ENCODE data around the gene SLC44A4.
A peak's percentile ranks its signal among the peaks of the same experiment; 100 is the strongest.

The SLC44A4 gene

DNA sequence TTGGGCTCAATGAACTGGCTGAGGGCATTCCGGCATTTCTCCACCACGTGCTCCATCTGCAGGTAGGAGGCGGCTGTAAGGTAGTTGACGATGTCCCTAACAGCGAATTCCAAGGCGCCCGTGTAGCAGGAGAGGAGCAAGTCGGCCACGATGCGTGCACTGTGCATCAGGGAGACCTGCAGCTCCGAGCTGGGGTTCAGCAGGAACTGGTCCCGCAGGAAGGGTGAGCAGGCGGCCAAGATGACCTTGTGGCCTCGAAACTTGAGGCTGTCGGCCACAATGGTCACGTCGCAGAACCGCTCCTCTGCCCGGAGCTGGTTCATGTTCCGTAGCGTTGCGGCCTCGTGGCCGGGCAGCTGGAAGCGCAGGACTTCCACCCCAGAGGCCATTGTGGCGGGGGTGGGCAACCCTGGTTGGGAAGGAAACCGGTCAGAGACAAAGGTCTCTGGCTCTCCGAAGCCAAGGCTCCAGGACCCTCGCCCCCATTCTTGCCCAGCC, 22.2 kb upstream of the SLC44A4 start:
- DNase-seq = no peak

DNA sequence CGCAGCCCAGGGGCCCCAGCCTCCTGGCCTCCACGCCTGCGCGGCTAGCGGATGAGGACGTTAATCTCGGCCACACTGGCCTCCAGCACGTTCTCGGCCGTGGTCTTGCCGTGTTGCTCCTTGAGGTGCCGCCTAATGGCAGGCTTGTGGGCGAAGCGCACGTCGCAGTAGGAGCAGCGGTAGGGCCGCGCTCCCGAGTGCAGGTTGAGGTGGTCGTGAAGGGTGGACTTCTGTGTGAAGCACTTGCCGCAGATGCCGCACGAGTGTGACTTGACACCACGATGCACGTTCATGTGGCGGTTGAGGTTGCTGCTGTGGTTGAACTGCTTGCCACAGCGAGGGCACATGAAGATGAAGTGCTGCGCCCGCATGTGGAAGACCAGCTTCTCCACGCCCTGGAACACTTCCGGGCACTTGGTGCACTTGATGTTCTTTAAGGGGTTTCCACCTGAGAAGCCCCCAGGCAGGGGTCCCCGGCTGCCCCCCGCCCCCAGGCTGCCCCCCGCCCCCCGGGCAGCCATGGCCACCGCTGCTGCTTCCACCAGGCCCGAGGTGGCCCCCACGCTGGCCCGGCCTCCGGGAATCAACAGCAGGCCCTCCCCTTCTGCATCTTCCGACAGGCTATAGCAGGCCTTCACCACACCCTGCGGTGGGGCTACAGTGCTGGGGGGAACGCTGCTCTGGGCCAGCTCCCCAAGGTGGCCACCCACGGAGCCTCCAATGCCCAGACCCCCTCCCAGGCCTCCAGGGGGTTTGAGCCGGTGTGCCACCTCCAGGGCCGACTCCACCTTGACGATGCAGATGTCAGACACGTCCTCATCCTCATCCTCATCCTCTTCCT, 21.3 kb upstream of the SLC44A4 start:
- DNase-seq = no peak

DNA sequence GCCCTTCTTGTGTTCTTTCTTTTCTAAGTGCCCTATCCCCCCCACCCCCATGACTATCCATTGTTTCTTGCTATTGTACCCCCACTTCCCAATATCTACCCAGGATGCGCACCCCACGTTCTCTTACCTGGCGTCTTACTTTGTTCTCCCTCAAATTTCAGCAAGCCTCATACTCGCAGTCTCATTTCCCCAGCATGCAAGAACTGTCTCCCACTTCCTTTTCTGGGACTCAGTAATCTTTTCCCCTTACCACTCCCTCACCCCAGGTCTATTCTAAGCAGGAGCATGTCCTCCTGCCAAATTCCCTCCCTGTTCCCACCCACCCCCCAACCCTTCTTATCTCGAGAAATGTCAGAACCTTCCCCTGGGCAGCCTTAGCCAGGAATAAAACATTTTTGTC, 20.4 kb upstream of the SLC44A4 start:
- no peak for DNase-seq

DNA sequence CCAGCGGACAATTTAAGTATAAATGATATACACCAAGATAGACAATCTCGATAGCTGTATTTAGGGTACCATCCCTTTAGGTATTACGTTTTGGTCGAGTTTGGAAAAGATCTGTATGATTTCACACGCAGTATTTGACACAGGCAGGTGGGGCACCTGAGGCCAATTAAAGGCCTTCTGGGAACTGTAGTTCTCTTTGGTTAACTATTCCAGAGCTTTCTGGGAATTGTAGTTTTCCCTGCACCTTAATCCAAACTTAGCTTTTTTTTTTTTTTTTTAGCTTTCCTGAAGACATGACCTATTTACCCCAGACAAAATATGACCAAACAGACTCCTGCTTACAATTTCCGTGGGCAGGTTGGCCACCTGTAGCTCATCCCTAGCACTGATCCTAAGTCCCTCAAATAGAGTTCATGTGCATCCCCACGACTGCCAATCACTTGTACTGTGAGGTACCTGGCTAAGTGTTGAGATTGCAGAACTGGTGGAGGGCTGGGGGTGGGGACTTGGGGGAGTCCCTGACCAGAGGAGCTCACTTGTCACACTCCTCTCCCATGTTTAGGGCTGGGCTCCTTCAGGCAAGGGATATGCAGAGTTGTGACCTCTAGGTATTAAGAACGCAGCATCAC, 19.7 kb upstream of the SLC44A4 start:
- peak; percentile 63 for DNase-seq

DNA sequence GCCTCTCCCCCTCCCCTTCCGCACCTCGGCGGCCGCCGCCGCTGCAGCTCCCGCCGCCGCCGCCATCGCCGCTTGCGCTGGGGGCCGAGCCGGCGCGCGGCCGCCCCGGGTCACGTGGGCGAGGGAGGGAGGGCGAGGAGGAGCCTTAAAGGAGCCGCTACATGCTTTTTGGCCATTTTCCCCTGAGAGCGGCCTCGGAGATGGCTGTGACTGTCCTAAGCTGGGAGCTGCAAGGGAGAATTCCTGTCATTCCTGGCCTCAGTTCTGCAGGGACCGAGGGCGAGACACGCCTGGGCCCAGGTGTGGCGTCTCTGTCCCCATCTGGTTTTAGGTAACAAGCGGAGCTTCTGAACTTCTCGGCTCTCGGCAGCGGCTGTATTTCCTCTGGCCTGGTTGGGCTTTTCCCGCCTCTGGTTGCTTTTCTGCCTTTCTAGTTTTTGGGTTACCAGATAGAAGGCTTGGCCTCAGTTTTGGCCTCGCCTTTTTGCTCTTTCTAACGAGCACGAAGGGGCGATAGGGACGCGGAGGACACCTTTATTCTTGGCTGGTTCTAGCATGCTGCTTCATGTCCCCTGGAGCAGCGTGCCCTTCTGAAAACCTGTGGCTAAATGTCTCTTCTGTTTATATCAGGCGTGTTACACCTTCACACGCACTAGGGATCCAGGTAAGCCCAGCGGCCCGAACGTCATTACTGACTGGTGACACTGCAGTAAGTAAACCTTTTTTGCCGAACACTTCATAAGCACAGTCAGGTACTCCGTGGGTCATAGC, 19.0 kb upstream of the SLC44A4 start, which contains the start of gene EHMT2:
TSS of gene EHMT2 (minus strand) at position 87 of the 771 bp plus-strand sequence. CDS start at position 66, 21 bp downstream.
- peak; percentile 76 for DNase-seq

DNA sequence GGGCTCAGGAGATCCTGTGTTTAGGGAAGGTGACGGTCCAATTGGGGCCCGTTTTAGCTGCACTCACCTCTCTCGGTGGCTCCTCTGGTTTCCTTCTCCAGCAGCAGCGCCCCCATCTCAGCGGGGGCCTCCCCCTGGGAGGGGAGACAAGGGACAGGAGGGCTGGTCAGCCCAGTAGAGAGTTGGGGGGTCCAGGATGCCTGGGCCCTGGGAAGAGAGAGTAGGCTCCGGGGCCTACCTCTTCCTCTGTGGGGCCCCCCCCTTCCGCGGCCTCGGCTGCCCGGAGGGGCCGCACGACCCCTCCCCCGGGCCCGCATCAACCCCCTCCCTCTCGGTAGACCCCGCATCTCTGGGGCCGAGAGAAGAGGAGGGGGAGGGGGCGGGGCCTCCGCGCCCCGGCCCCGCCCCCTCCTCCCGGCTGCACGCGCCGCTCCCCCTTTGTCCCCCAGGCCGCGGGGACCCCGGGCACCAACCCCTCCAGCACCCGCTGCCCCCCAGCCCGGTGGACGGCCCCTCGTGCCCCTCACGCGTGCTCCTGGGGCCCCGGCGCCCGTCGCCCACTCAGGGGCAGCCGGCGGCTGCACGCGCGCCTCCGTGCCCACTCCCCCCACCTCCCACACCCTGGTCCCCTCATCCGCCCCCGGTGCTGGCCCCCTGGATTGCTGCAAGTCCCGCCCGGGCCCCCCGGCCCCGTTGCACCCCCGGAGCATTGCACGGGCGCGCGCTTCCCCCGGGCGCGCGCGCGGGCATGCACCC, 18.2 kb upstream of the SLC44A4 start:
- DNase-seq = no peak

DNA sequence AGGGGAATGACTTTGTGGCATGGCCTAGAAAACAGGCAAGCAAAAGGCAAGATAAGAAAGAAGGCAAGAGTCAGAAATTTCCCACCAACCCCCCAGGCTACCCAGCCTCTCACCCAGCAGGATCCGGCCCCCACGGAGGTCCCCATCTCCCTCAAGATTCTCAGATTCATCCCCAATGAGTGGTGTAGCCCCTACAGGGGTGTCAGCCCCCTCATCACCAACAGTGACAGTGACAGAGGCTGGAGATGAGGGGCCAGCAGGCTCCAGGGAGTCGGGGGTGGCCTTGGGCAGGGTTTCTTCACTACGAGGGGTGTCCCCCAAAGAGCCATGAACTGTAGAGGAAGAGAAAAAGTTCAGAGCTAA, 17.7 kb upstream of the SLC44A4 start:
- no peak for DNase-seq

DNA sequence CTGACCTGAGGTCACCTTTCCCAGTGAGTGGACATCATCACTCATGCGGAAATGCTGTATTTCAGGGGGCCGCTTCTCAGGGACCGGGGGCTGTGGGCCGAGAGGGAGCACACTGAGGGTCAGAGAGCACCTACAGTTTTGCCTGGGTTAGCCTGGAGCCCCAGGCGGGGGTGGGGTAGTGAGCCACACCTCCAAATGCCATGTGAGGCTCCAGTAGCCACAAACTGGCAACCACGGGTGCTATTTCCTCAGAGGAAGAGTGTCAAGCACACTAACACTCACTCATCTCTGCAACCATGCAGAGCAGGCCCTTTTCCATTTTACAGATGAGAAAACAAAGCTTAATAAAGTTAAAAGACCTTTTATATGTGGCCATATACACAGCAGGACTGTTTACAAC, 14.0 kb upstream of the SLC44A4 start:
- DNase-seq = no peak

DNA sequence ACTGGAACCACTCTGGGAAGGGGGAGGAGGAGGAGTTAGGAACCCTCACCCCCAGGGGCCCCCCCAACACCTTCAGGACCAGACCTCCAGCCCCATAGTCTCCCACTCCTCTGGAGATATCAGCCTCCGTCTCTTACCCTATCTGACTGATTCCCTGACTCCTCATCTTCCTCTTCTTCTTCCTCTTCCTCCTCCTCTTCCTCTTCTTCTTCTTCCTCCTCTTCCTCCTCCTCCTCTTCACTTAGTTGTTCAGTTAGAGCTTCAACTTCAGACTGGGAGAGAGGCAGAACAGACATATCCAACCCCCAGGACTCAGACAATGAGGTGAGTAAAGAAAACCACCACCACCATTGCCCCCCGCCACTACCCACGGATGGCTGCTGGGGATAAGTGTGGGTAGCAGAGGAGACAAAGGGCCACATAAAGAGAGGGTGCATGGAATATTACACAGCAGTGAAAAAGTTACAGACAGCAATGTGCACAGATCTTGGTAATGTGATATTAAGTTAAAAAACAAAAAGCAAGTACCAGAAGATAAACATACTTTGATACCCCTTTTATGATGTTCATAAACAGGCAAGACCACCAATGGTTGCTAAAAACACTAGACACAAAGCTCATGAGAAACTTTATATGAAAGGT, 10.7 kb upstream of the SLC44A4 start:
- no peak for DNase-seq

DNA sequence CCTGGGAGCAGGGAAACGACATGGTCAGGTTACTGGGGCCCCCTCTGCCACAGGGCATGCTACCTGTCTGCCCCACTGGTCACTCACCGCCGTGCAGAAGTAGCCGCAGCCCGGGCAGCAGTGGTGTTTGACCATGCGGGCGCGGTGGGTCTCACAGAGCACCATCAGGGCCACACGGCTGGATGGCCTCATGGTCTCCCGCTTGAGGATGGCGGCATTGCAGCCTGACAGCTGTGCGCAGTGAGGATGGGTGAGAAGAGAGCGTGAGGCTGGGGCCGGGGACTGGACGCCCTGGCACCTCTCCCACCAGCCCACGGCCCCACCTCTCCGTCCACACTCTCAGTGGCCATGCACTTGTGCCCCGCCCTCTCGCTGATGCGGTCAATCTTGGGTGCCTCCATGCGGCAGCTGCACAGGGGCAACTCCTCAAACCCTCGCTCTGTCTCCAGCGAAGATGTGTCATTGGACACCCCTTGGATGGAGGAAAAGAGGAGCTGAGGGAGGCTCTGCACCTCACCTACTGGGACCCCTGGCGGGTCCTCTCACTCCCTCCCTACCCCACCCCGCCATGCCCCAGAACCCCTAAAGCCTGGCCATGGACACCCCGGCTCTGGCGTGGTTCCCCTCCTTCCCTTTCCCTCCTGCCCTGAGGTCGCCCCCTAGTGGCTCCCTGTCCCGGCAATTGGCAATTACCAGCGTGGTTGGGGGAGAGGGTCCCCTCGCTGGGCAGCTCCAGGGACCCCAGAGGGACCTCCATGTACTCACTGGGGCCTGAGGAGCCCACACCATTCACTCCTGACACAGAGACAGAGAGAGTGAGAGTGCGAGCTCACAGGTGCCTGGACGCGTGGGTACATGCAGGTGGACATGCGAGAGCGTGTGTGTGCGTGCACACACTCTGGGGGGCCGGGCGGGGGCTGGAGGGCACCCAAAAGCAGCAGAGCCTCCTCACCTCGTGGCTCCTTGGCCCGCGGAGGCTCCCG, 9.8 kb upstream of the SLC44A4 start:
- no peak for DNase-seq

DNA sequence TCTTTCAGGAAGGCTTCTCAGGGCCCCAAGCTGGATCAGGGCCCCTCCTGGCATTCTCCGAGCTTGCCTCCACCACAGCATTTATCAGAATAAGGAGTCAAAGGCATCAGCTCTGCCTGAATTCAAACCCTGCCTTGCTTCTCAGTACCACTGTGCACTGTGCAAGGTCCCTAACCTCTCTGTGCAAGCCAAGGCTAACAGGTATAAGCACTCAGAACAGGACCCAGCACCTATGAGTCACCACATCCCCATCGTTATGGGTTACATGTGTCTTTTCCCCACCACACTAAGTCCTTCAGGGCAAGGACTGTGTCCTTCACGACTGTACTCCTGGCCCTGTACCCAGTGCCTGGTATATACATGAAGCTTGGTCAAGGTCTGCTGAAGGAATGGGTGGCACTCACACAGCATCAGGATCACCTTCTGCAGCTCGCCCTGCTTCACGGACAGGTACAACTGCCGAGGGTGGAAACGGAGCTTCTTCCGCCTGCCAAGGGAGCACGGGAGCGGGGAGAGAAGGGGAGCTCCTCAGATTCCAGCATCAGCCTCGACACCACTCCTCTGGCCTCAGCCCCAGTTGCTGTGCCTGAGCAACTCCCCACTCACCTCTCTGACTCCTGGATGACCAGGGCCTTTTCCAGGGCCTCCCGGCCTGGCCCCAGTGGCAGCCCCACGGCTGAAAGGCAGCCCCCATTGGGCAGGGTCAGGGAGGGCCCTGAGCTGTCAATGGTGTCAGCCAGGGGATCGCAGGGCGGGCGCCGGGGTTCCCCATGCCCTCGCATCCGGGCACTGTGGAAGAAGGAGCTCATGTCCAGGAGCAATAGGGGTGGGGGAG, 8.6 kb upstream of the SLC44A4 start:
- DNase-seq = no peak

DNA sequence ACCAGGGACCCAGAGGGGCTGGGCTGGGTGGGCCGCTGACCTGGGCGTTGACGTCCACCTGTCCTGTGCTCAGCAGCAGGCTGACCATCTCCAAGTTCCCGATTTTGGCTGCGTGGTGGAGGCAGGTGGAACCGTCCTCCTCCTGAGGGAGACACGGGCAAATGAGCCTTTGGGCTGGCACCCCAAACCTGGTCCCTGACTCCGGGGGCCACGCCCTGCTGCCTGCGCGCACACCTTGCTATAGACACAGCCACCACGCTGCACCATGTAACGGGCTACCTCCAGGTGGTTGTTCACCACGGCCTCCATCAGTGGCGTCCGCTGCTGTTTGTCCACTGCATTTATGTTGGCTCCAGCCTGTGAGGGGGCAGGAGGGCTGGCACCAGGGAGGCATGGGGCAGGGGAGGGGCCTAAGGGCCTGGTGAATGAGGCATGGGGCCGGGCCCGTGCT, 7.8 kb upstream of the SLC44A4 start:
- no peak for DNase-seq

DNA sequence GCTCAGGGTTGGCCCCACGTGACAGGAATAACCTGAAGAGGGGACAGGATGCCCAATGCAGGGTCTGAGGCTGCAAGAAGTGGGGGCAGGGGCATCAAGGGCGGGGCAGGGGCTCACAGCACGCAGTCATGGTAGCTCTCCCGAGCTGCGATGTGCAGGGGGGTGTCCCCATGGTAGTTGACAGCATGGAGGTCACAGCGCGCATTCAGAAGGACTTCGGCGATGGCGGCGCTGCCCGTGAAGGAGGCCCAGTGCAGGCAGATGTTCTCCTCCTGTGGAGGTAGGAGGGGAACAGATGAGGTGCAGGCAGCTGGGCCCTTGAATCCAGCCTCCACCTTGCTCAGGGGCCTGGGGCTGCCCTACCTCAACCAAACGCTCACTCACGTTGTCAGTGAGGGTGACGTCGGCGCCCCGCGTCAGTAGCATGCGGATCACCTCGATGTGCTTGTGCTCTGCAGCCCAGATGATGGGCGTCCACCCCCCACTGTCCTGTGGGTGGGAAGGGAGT, 5.8 kb upstream of the SLC44A4 start:
- DNase-seq = no peak

DNA sequence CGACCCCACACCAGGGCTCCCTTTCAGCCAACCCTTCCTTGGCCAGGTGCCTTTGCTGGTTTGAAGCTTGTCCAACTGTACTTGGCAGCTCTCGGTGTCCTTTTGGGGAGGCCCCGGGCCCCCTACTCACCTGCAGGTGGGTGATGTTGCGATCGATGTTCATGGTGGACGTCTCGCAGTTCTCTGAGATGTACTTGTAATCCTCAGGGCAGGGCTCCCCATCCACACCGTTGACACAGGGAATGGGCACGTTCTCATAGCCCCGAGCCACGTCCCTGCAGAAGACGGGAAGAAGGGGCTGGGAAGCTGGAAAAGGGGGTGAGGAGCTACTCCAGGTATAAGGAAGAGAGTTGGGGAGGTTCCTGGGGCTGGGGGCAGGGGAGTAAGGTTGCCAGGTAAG, 4.9 kb upstream of the SLC44A4 start:
- no peak for DNase-seq

DNA sequence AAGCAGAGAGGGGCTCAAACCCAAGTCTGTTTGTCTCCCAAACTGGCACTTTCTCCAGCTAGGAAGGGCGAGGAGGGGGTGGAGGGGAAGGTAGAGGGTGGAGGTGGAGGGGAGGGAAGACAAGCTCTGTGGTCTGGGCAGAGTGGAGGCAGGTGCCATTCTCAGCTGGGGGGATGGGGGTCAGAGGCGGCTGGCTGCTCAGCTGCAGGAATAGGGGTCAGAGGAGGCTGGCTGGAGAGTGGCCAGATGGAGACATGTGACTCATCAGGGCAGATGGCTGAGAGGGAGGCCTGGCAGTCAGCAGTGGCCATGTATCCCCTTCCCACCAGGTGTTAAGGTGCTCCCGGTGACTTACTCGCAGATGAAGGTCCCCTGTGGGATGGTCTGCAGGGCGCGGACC, 3.5 kb upstream of the SLC44A4 start:
- peak; percentile 32 for DNase-seq

DNA sequence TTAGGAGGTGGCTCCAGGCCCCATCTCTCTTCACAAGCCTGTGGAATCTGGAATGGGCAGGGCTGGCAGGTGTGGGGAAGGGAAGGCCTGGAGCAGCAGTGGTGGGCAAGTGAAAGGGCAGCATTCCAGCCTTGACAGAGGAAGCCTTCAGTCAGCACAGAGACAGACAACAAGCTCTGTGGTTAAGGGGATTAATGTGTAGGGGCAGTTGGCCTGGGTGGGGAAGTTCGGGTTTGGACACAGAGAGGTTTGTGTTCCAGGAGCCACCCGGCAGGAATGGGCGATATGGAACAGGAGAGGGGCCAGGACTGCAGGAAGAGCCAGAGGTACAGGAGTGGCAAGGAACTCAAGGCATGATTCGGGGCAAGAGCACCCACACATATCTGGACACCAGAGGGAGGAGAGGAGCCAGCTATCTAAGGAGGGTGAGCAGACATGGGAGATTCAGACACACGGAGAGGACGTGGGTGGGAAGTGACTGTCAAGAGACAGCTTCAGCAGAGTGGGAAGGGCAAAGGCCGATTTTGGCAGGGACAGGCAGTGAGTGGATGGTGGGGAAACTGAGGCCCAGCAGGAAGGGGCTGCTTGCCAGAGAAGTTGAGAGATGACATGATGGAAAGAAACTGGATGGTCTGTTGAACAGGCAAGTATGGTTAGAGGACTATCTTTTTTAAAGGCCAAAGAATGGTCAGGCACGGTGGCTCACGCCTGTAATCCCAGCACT, 2.5 kb upstream of the SLC44A4 start:
- DNase-seq = no peak

DNA sequence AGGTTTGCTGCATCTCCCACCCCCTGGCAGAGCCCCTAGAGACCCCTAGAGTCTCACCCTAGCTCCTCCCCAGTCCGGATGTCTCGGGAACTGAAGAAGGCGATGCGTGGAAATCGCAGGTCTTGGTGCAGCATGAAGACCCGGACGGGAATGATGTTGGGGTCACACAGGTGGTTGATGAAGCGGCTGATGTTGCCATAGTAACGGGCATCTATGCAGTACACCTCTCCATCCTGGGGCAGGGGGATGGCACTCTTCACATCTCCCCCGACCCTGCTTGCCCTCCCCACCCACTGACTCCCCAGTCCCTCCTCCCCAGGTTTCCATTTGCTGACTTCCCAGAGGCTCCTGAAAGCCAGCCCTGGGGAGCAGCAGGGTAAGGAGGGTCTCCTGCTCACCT, 1.8 kb upstream of the SLC44A4 start:
- DNase-seq = no peak

DNA sequence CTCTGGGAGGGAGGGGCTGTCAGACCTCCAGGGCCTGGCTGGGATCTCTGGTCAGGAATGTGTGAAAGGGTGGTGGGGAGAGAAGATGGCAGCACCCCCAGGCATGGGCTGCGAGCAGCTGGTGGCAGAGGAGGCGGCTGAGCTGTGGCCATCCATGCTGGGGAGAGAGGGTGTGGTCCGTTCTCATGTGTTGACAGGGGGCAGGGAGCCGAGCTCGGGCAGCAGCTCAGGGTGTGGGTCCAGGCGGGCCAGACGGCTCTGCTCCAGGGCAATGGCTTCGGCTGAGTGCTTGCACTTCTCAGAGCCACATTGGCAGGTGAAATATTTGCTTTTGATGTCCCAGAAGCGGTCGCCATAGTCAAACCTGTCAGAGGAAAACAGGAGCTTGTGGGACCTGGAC, 1.1 kb upstream of the SLC44A4 start:
- no peak for DNase-seq

DNA sequence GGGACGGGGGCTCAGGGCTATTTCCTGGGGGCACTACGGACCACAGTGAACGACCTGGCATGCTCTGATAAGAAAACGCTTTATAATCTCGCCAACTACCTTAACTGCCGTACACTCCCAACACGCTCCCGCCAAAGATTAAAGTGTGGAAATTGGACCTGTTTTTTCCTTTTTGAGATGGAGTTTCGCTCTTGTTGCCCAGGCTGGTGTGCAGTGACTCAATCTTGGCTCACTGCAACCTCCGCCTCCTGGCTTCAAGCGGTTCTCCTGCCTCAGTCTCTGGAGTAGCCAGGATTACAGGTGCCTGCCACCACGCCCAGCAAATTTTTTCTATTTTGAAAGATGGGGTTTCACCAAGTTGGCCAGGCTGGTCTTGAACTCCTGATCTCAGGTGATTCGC, 346 bp upstream of the SLC44A4 start:
- DNase-seq = no peak
